K562 (cell line): ENCODE data around the gene ODF2. TPM values are rescaled to one million over a fixed set of nuclear protein-coding genes. Genes with fewer than 3 reads are reported as not detected.
A peak's percentile ranks its signal among the peaks of the same experiment; 100 is the strongest.
"Not testable (repeated sequence)": the region's sequence is repeated elsewhere in the genome, so short reads cannot be mapped to it uniquely, and the experiment has no call there.

Experiments
- CBFA2T3 ChIP-seq: fragments of 450-650 bp; IDR thresholded peaks from 2 replicates; pipeline ENCODE4 v1.6.1; 2017
- CBX1 ChIP-seq: sonication (generic); IDR thresholded peaks from 2 replicates; pipeline ENCODE4 v1.6.1; 2016; ENCODE audit warnings: antibody characterized with exemption, low read depth, mild to moderate bottlenecking
- CBX3 ChIP-seq, 2 experiments: IDR thresholded peaks; 1 replicate in 1 of 2; 2 replicates in 1 of 2; pipeline ENCODE4 v1.6.1; 2012; ENCODE audit warnings: inconsistent platforms in 2 of 2, low read length in 2 of 2, borderline replicate concordance in 1 of 2, control low read depth in 1 of 2
- CC2D1A ChIP-seq: fragments of 450-650 bp; IDR thresholded peaks from 2 replicates; pipeline ENCODE4 v1.6.1; 2017; ENCODE audit warnings: mild to moderate bottlenecking
- DPF2 ChIP-seq: fragments of 450-650 bp; IDR thresholded peaks from 2 replicates; pipeline ENCODE4 v1.6.1; 2016
- EP300 ChIP-seq: IDR thresholded peaks from 2 replicates; pipeline ENCODE4 v1.6.1; 2012; ENCODE audit warnings: low read length, improper control_type of control experiment
- ETV1 ChIP-seq: fragments of 450-650 bp; conservative IDR thresholded peaks from 2 replicates; pipeline ENCODE4 v1.6.1; 2016; ENCODE audit warnings: missing genetic modification characterization, control low read depth, low read depth, missing compliant biosample characterization
- GABPA ChIP-seq: fragments of 200-800 bp; sonication (Bioruptor generic); conservative IDR thresholded peaks from 2 replicates; pipeline ENCODE4 v1.6.1; 2016; ENCODE audit warnings: low read depth, missing genetic modification characterization, missing compliant biosample characterization
- HDAC2 ChIP-seq: fragments of 450-650 bp; IDR thresholded peaks from 2 replicates; pipeline ENCODE4 v1.6.1; 2016; ENCODE audit warnings: mild to moderate bottlenecking
- MEF2D ChIP-seq: conservative IDR thresholded peaks from 2 replicates; pipeline ENCODE4 v1.6.1; 2016; ENCODE audit warnings: low read depth, missing genetic modification characterization, missing compliant biosample characterization
- MYNN ChIP-seq, 2 experiments: sonication (generic); formaldehyde crosslinking in 1 of 2; IDR thresholded peaks; 2 replicates each; pipeline versions ENCODE4 v1.5.0 to v1.6.1; 2016 to 2020; ENCODE audit warnings: antibody characterized with exemption in 1 of 2, missing genetic modification reagents in 1 of 2
- NFIC ChIP-seq: fragments of 450-650 bp; IDR thresholded peaks from 2 replicates; pipeline ENCODE4 v1.6.1; 2017; ENCODE audit warnings: mild to moderate bottlenecking, inconsistent platforms
- NR2C2 ChIP-seq, 2 experiments: fragments of 200-800 bp in 1 of 2; sonication (Bioruptor generic) in 1 of 2; sonication (generic) in 1 of 2; formaldehyde crosslinking in 1 of 2; IDR thresholded peaks; 2 replicates each; pipeline versions ENCODE4 v1.6.1 to v1.8.0; 2016 to 2022; ENCODE audit warnings: mild to moderate bottlenecking in 1 of 2, missing compliant biosample characterization in 1 of 2, missing genetic modification characterization in 1 of 2, missing genetic modification reagents in 1 of 2
- SMAD3 ChIP-seq: fragments of 450-650 bp; formaldehyde crosslinking; conservative IDR thresholded peaks from 2 replicates; pipeline ENCODE4 v1.4.0; 2020; ENCODE audit warnings: mild to moderate bottlenecking
- SMAD4 ChIP-seq: fragments of 250-450 bp; sonication (Bioruptor Pico); conservative IDR thresholded peaks from 2 replicates; pipeline ENCODE4 v1.8.0; 2021; ENCODE audit warnings: inconsistent platforms, mild to moderate bottlenecking, moderate library complexity
- SMARCE1 ChIP-seq: fragments of 450-650 bp; IDR thresholded peaks from 2 replicates; pipeline ENCODE4 v1.7.1; 2016; ENCODE audit warnings: mild to moderate bottlenecking
- TBL1XR1 ChIP-seq, 2 experiments: IDR thresholded peaks; 2 replicates each; pipeline ENCODE4 v1.6.1; 2012; ENCODE audit warnings: improper control_type of control experiment in 2 of 2, low read length in 2 of 2, mild to moderate bottlenecking in 1 of 2
- TRIM24 ChIP-seq, 2 experiments: fragments of 450-650 bp; IDR thresholded peaks; 2 replicates each; pipeline ENCODE4 v1.6.1; 2016
- TRIM28 ChIP-seq: fragments of 450-650 bp; IDR thresholded peaks from 2 replicates; pipeline ENCODE4 v1.6.1; 2017
- ZEB2 ChIP-seq: fragments of 450-650 bp; IDR thresholded peaks from 2 replicates; pipeline ENCODE4 v1.6.1; 2016
- ZKSCAN1 ChIP-seq: fragments of 150-350 bp; IDR thresholded peaks from 2 replicates; pipeline ENCODE4 v1.6.1; 2016; ENCODE audit warnings: low read depth, low read length
- polyA plus RNA-seq, 8 experiments: library from polyadenylated mRNA; depleted of rRNA in 4 of 8; stranded (reverse) in 5 of 8; unstranded in 3 of 8; fragments of >200 nt; fragmentation: Nextera tagmentation in 2 of 8; fragmentation: Illumina TruSeq in 1 of 8; extraction: Ambion mirVana in 2 of 8; extraction: Trizol in 1 of 8; gene quantifications; 2 replicates each; pipeline versions ENCODE4 v1.2.1 to v1.2.3, GENCODE V29; 2011 to 2014; ENCODE audit warnings: inconsistent platforms in 1 of 8, missing spikeins in 1 of 8
- total RNA-seq, 7 experiments: library from RNA; depleted of rRNA in 6 of 7; stranded (reverse); fragments of >200 nt in 6 of 7; fragmentation: Illumina TruSeq in 2 of 7; extraction: Trizol in 2 of 7; gene quantifications; 2 replicates each; pipeline versions ENCODE4 v1.2.1 to v1.2.3, GENCODE V29; 2011 to 2021; ENCODE audit warnings: low replicate concordance in 1 of 7
- TF ChIP-seq, protein P1 (sequence below), 2 experiments: fragments of 450-650 bp; conservative IDR thresholded peaks; 2 replicates each; pipeline ENCODE4 v1.6.1; 2017; ENCODE audit warnings: mild to moderate bottlenecking in 2 of 2, moderate library complexity in 2 of 2
- TF ChIP-seq, protein P2 (sequence below): fragments of 450-650 bp; IDR thresholded peaks from 2 replicates; pipeline ENCODE4 v1.6.1; 2016; ENCODE audit warnings: low read depth, mild to moderate bottlenecking, moderate library complexity
- TF ChIP-seq, protein P3 (sequence below): sonication (generic); formaldehyde crosslinking; IDR thresholded peaks from 2 replicates; pipeline ENCODE4 v1.8.0; 2022; ENCODE audit warnings: mild to moderate bottlenecking, missing genetic modification reagents, borderline replicate concordance
- TF ChIP-seq, protein P4 (sequence below): fragments of 450-650 bp; IDR thresholded peaks from 2 replicates; pipeline ENCODE4 v1.6.1; 2016; ENCODE audit warnings: antibody characterized with exemption

Gene ODF2
- total and polyA plus RNA-seq, 9 of the 15 experiments (the other 6 are each of a cell fraction or from before 2014, with no cell fraction given), result 16.5 to 83.2 (median 69.7) TPM

DNA sequence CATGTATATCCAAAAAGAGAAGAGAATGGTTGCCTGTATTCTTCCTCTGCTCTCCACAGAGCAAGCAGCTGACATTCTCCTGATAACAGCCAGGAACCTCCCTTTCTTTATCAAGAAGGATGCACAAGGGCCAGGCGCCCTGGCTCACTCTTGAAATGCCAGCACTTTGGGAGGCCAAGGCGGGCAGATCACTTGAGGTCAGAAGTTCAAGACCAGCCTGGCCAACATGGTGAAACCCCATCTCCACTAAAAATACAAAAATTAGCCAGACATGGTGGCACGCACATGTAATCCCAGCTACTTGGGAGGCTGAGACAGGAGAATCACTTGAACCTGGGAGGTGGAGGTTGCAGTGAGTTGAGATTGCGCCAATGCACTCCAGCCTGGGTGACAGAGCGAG is 9.3 kb upstream of the ODF2 start (continued):
- TF ChIP-seq, protein P1, sequence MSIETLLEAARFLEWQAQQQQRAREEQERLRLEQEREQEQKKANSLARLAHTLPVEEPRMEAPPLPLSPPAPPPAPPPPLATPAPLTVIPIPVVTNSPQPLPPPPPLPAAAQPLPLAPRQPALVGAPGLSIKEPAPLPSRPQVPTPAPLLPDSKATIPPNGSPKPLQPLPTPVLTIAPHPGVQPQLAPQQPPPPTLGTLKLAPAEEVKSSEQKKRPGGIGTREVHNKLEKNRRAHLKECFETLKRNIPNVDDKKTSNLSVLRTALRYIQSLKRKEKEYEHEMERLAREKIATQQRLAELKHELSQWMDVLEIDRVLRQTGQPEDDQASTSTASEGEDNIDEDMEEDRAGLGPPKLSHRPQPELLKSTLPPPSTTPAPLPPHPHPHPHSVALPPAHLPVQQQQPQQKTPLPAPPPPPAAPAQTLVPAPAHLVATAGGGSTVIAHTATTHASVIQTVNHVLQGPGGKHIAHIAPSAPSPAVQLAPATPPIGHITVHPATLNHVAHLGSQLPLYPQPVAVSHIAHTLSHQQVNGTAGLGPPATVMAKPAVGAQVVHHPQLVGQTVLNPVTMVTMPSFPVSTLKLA (conservative IDR thresholded peaks at IDR 0.05), result peak in 1 of 2 experiments; percentile 48; a peak in 2 of 4 replicates
- TF ChIP-seq NFIC (peak; percentile 79), MYNN (IDR thresholded peaks at IDR 0.05) (peak; percentile 78; the same call in 1 of the 2 replicates), TBL1XR1 (IDR thresholded peaks at IDR 0.05; ENCODE audit: low read length in 2 of 2) (peak in 1 of 2 experiments; percentile 34; a peak in 1 of 4 replicates), CBX1 (peak; percentile 67; the same call in 1 of the 2 replicates), SMARCE1 (peak; percentile 90), MEF2D (peak; percentile 57; the same call in 1 of the 2 replicates), TRIM28 (0 out of 2 replicates have a peak, but pooled peaks have one; percentile 46), SMAD4 (CRISPR knock-in tag) (peak; percentile 62; the same call in 1 of the 2 replicates), ZKSCAN1 (peak; percentile 37; the same call in 1 of the 2 replicates), NR2C2 (tag; IDR thresholded peaks at IDR 0.05) (peak; percentile 30; the same call in 1 of the 2 replicates), ETV1 (tag) (peak; percentile 67), DPF2 (peak; percentile 94), CBX3 (IDR thresholded peaks at IDR 0.05; ENCODE audit: borderline replicate concordance in 1 of 2, low read length in 2 of 2) (0 out of 3 replicates have a peak, but pooled peaks of 1 of the 2 experiments have one; percentile 36), GABPA (0 out of 2 replicates have a peak, but pooled peaks have one; percentile 14), SMAD3 (CRISPR knock-in tag) (0 out of 2 replicates have a peak, but pooled peaks have one; percentile 14), EP300 (peak; percentile 86), CBFA2T3 (peak; percentile 96), TRIM24 (IDR thresholded peaks at IDR 0.05) (peak; percentile 89 to 92), CC2D1A (peak; percentile 67; the same call in 1 of the 2 replicates), HDAC2 (peak; percentile 72; the same call in 1 of the 2 replicates), ZEB2 (peak; percentile 12; the same call in 1 of the 2 replicates)
- TF ChIP-seq MYNN, NR2C2 (CRISPR knock-in tag; IDR thresholded peaks at IDR 0.05): not testable (repeated sequence)
- TF ChIP-seq, protein P2, sequence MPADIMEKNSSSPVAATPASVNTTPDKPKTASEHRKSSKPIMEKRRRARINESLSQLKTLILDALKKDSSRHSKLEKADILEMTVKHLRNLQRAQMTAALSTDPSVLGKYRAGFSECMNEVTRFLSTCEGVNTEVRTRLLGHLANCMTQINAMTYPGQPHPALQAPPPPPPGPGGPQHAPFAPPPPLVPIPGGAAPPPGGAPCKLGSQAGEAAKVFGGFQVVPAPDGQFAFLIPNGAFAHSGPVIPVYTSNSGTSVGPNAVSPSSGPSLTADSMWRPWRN, result peak; percentile 41; the same call in 1 of the 2 replicates
- TF ChIP-seq, protein P3, sequence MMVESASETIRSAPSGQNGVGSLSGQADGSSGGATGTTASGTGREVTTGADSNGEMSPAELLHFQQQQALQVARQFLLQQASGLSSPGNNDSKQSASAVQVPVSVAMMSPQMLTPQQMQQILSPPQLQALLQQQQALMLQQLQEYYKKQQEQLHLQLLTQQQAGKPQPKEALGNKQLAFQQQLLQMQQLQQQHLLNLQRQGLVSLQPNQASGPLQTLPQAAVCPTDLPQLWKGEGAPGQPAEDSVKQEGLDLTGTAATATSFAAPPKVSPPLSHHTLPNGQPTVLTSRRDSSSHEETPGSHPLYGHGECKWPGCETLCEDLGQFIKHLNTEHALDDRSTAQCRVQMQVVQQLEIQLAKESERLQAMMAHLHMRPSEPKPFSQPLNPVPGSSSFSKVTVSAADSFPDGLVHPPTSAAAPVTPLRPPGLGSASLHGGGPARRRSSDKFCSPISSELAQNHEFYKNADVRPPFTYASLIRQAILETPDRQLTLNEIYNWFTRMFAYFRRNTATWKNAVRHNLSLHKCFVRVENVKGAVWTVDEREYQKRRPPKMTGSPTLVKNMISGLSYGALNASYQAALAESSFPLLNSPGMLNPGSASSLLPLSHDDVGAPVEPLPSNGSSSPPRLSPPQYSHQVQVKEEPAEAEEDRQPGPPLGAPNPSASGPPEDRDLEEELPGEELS (CRISPR knock-in tag), result 0 out of 2 replicates have a peak, but pooled peaks have one; percentile 26
- TF ChIP-seq, protein P4, sequence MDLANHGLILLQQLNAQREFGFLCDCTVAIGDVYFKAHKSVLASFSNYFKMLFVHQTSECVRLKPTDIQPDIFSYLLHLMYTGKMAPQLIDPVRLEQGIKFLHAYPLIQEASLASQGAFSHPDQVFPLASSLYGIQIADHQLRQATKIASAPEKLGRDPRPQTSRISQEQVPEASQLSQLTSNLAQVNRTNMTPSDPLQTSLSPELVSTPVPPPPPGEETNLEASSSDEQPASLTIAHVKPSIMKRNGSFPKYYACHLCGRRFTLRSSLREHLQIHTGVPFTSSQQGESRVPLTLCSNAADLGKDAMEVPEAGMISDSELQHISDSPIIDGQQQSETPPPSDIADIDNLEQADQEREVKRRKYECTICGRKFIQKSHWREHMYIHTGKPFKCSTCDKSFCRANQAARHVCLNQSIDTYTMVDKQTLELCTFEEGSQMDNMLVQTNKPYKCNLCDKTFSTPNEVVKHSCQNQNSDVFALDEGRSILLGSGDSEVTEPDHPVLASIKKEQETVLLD, result peak; percentile 71; the same call in 1 of the 2 replicates
